GM12878 (cell line): ENCODE data around the gene TMEM132D. TPM values are rescaled to one million over a fixed set of nuclear protein-coding genes. Genes with fewer than 3 reads are reported as not detected.

ENCODE experiments used
- ATAC-seq: fragments of 200-7000 bp; cut with Tn5 transposase; 3 replicates; pipeline ENCODE4 v1.9.1; 2020; ENCODE audit warnings: mild to moderate bottlenecking, moderate library complexity
- BruUV-seq: library from RNA; stranded (reverse); fragments of 400-500 nt; replicated peaks from 2 replicates; lab custom pipeline; 2021; lab: Mats Ljungman, UMichigan
- CTCF ChIA-PET: fragments of 300-600 bp; sonication (Branson Sonifier 250); formaldehyde crosslinking; extraction: SDS; loops from one replicate; lab custom pipeline; 2021; ENCODE audit warnings: inconsistent platforms; lab: Yijun Ruan, JAX
- POLR2A ChIA-PET: fragments of 350-600 bp; formaldehyde crosslinking; extraction: SDS; loops from one replicate; lab custom pipeline; 2021; ENCODE audit warnings: inconsistent platforms; lab: Charles Lee
- RAD21 ChIA-PET: fragments of 300-600 bp; sonication (Branson Sonifier 250); formaldehyde crosslinking; loops from one replicate; lab custom pipeline; 2023; ENCODE audit warnings: antibody characterized with exemption; ENCODE audit not compliant: unreplicated experiment; lab: Charles Lee
- SMC1A ChIA-PET: fragments of 300-600 bp; sonication (Branson Sonifier 250); formaldehyde crosslinking; loops from one replicate; lab custom pipeline; 2023; ENCODE audit not compliant: unreplicated experiment, uncharacterized antibody; lab: Charles Lee
- DNase-seq: peaks from one replicate; pipeline ENCODE4 v3.0.0-alpha.2; 2011; ENCODE audit warnings: low read depth, low spot score
- FAIRE-seq: peaks from 3 replicates; lab custom pipeline; 2011; peaks lifted over from hg19 to GRCh38; lab: Jason Lieb, UNC
- H2AFZ ChIP-seq: 2 replicates; pipeline ENCODE4 v1.6.0; 2011; ENCODE audit warnings: low read depth, low read length, control low read depth; ENCODE audit not compliant: control insufficient read depth
- H3K27ac ChIP-seq: 2 replicates; pipeline ENCODE4 v1.5.1; 2011; ENCODE audit warnings: control low read depth; ENCODE audit not compliant: control insufficient read depth, insufficient read depth
- H3K27me3 ChIP-seq, 2 experiments: replicated peaks in 1 of 2; 2 replicates each; pipeline versions ENCODE4 v1.6.0 to v1.6.1; 2011; ENCODE audit warnings: low read length in 1 of 2; ENCODE audit not compliant: control insufficient read depth in 2 of 2, insufficient read depth in 2 of 2
- H3K36me3 ChIP-seq, 2 experiments: 2 replicates each; pipeline ENCODE4 v1.5.1; 2011; ENCODE audit warnings: low read length in 1 of 2; ENCODE audit not compliant: control insufficient read depth in 2 of 2, insufficient read depth in 2 of 2
- H3K4me1 ChIP-seq: 2 replicates; pipeline ENCODE4 v1.6.1; 2011; ENCODE audit warnings: mild to moderate bottlenecking, low read length, moderate library complexity, mixed read lengths; ENCODE audit not compliant: control insufficient read depth, insufficient read depth
- H3K4me2 ChIP-seq: 2 replicates; pipeline ENCODE4 v1.6.0; 2011; ENCODE audit warnings: control low read depth; ENCODE audit not compliant: control insufficient read depth, insufficient read depth
- H3K4me3 ChIP-seq: fragments of 200-600 bp; sonication (generic); 2 replicates; pipeline ENCODE4 v1.5.1; 2016
- H3K79me2 ChIP-seq: 2 replicates; pipeline ENCODE4 v1.6.0; 2011; ENCODE audit warnings: low read length; ENCODE audit not compliant: control insufficient read depth, insufficient read depth
- H3K9ac ChIP-seq: 2 replicates; pipeline ENCODE4 v1.8.0; 2011; ENCODE audit warnings: low read length, control low read depth, mixed read lengths; ENCODE audit not compliant: control insufficient read depth, insufficient read depth
- H3K9me3 ChIP-seq: replicated peaks from 3 replicates; pipeline ENCODE4 v1.5.1; 2011; ENCODE audit warnings: mild to moderate bottlenecking, low read length; ENCODE audit not compliant: control insufficient read depth, insufficient read depth
- H4K20me1 ChIP-seq: 2 replicates; pipeline ENCODE4 v1.6.0; 2011; ENCODE audit not compliant: control insufficient read depth, insufficient read depth
- ASH2L ChIP-seq: fragments of 300-600, 200-600 bp; sonication (generic); IDR thresholded peaks from 2 replicates; pipeline ENCODE4 v1.6.1; 2017; ENCODE audit warnings: low read depth, mild to moderate bottlenecking, borderline replicate concordance
- CBFB ChIP-seq: IDR thresholded peaks from 2 replicates; pipeline ENCODE4 v1.6.1; 2016; ENCODE audit warnings: antibody characterized with exemption, low read depth
- CBX3 ChIP-seq: fragments of 200-600 bp; sonication (generic); IDR thresholded peaks from 2 replicates; pipeline ENCODE4 v1.6.1; 2016; ENCODE audit warnings: low read depth, borderline replicate concordance
- CEBPB ChIP-seq, 2 experiments: fragments of 150-350 bp in 1 of 2; IDR thresholded peaks; 2 replicates each; pipeline ENCODE4 v1.6.1; 2012 to 2014; ENCODE audit warnings: low read depth in 2 of 2, low read length in 2 of 2, borderline replicate concordance in 1 of 2, inconsistent platforms in 1 of 2
- CTCF ChIP-seq, 3 experiments: IDR thresholded peaks in 2 of 3; conservative IDR thresholded peaks in 1 of 3; 2 replicates each; pipeline ENCODE4 v1.5.1; 2011; ENCODE audit warnings: low read depth in 3 of 3, low read length in 3 of 3, mild to moderate bottlenecking in 3 of 3, control low read depth in 2 of 3, moderate library complexity in 2 of 3, inconsistent platforms in 1 of 3, mixed read lengths in 1 of 3; ENCODE audit not compliant: control insufficient read depth in 2 of 3, insufficient read depth in 1 of 3; ENCODE audit errors: extremely low read depth in 1 of 3
- DPF2 ChIP-seq: fragments of 450-650 bp; IDR thresholded peaks from 2 replicates; pipeline ENCODE4 v1.6.1; 2017; ENCODE audit warnings: mild to moderate bottlenecking
- GABPA ChIP-seq: IDR thresholded peaks from 2 replicates; pipeline ENCODE4 v1.6.1; 2014; ENCODE audit warnings: antibody characterized with exemption, low read depth, mild to moderate bottlenecking, inconsistent platforms
- HDGF ChIP-seq: fragments of 450-650 bp; IDR thresholded peaks from 2 replicates; pipeline ENCODE4 v1.6.1; 2016; ENCODE audit warnings: antibody characterized with exemption
- MLLT1 ChIP-seq: fragments of 450-650 bp; IDR thresholded peaks from 2 replicates; pipeline ENCODE4 v1.6.1; 2016; ENCODE audit warnings: mild to moderate bottlenecking
- MTA3 ChIP-seq: IDR thresholded peaks from 2 replicates; pipeline ENCODE4 v1.6.1; 2012; ENCODE audit warnings: low read length, inconsistent platforms, borderline replicate concordance
- RCOR1 ChIP-seq: conservative IDR thresholded peaks from 2 replicates; pipeline ENCODE4 v1.6.1; 2012; ENCODE audit warnings: low read depth, low read length, improper control_type of control experiment
- RFX5 ChIP-seq: IDR thresholded peaks from 2 replicates; pipeline ENCODE4 v1.6.1; 2011; ENCODE audit warnings: low read depth, low read length, improper control_type of control experiment
- RUNX3 ChIP-seq: IDR thresholded peaks from 2 replicates; pipeline ENCODE4 v1.6.1; 2012; ENCODE audit warnings: low read length, inconsistent platforms
- SREBF1 ChIP-seq: IDR thresholded peaks from 2 replicates; pipeline ENCODE4 v1.6.1; 2012; ENCODE audit warnings: mild to moderate bottlenecking, low read length
- WGBS: methylation state at CpG from one replicate; pipeline ENCODE4 v1.1.6; 2016; ENCODE audit warnings: low lambda C conversion rate; ENCODE audit not compliant: insufficient replicate concordance, insufficient coverage; ENCODE audit errors: missing lambda C conversion rate; 5-methylcytosine and 5-hydroxymethylcytosine counted together
- in situ Hi-C: fragments of 300-500 bp; cut with MboI; formaldehyde crosslinking; loops from 9 replicates; pipeline ENCODE4 v1.14.3; 2018; ENCODE audit warnings: mixed read lengths
- intact Hi-C: fragments of 100-400 bp; cut with micrococcal nuclease; formaldehyde crosslinking; loops from one replicate; pipeline ENCODE4 v1.14.2; 2022; ENCODE audit not compliant: unreplicated experiment
- polyA plus RNA-seq, 11 experiments: library from polyadenylated mRNA; depleted of rRNA in 4 of 11; unstranded in 6 of 11; stranded (reverse) in 5 of 11; fragments of >200 nt; fragmentation: Nextera tagmentation in 4 of 11; fragmentation: Illumina TruSeq in 1 of 11; extraction: Ambion mirVana in 4 of 11; extraction: Trizol in 1 of 11; gene quantifications; 1 replicate in 1 of 11; 2 replicates in 10 of 11; pipeline versions ENCODE4 v1.2.1 to v1.2.3, GENCODE V29; 2011 to 2016; ENCODE audit warnings: inconsistent platforms in 2 of 11, missing spikeins in 2 of 11, low read depth in 1 of 11
- total RNA-seq, 4 experiments: library from RNA; depleted of rRNA in 3 of 4; stranded (reverse); fragments of >200 nt in 3 of 4; fragmentation: Illumina TruSeq in 1 of 4; extraction: Trizol in 1 of 4; gene quantifications; 2 replicates each; pipeline versions ENCODE4 v1.2.1 to v1.2.3, GENCODE V29; 2013 to 2021
- TF ChIP-seq, protein P1 (sequence below): fragments of 150-350 bp; IDR thresholded peaks from 2 replicates; pipeline ENCODE4 v1.6.1; 2016; ENCODE audit warnings: low read depth, low read length

The TMEM132D gene
- total and polyA plus RNA-seq, 10 of the 15 experiments (the other 5 are each of a cell fraction or from before 2014, with no cell fraction given): under 0.01 to 0.12 (median 0.02) TPM; not detected in 3

DNA sequence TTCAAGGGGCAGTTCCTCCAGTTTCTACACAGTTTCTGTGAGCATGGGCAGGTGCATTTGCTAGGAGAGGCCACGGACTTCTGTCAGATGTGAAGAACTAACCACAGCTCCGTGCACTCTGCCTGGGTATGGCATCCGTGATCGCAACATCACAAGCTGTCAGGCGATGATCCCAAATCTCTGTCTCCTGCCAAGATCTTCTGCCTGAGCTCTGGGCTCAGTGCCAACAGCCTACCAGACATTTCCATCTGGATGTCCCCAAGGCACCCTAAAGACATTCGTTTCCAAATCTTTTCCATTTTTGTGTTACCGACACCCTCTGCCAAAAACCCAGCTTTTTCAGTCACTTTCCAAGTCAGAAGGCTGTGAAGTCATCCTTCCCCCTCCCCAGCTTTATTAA lies 758.4 kb downstream of the TMEM132D start:
- FAIRE-seq (no peak), DNase-seq (no peak), ATAC-seq (no peak)
- H3K9me3 ChIP-seq: no peaks in the 10 kb centered on the region
- intact Hi-C loops: no loop called here
- in situ Hi-C loops: no loop called here
- H3K79me2 ChIP-seq: no peaks in the 10 kb centered on the region
- RAD21 ChIA-PET: no interaction called here
- no peak for TF ChIP-seq CBFB
- TF ChIP-seq, protein P1, sequence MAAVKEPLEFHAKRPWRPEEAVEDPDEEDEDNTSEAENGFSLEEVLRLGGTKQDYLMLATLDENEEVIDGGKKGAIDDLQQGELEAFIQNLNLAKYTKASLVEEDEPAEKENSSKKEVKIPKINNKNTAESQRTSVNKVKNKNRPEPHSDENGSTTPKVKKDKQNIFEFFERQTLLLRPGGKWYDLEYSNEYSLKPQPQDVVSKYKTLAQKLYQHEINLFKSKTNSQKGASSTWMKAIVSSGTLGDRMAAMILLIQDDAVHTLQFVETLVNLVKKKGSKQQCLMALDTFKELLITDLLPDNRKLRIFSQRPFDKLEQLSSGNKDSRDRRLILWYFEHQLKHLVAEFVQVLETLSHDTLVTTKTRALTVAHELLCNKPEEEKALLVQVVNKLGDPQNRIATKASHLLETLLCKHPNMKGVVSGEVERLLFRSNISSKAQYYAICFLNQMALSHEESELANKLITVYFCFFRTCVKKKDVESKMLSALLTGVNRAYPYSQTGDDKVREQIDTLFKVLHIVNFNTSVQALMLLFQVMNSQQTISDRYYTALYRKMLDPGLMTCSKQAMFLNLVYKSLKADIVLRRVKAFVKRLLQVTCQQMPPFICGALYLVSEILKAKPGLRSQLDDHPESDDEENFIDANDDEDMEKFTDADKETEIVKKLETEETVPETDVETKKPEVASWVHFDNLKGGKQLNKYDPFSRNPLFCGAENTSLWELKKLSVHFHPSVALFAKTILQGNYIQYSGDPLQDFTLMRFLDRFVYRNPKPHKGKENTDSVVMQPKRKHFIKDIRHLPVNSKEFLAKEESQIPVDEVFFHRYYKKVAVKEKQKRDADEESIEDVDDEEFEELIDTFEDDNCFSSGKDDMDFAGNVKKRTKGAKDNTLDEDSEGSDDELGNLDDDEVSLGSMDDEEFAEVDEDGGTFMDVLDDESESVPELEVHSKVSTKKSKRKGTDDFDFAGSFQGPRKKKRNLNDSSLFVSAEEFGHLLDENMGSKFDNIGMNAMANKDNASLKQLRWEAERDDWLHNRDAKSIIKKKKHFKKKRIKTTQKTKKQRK: no peak
- TF ChIP-seq MLLT1: no peak
- TF ChIP-seq DPF2: no peak
- TF ChIP-seq SREBF1: no peak
- no peak for TF ChIP-seq RUNX3
- TF ChIP-seq ASH2L: no peak
- TF ChIP-seq CTCF (IDR thresholded peaks at IDR 0.05 in 2 of 3, conservative IDR thresholded peaks at IDR 0.05 in 1 of 3; ENCODE audit: control insufficient read depth in 2 of 3, extremely low read depth in 1 of 3, insufficient read depth in 1 of 3, low read depth in 3 of 3, low read length in 3 of 3): no peak
- TF ChIP-seq GABPA: no peak
- no peak for TF ChIP-seq CBX3
- TF ChIP-seq HDGF: no peak
- TF ChIP-seq RFX5: no peak
- TF ChIP-seq CEBPB (IDR thresholded peaks at IDR 0.05; ENCODE audit: borderline replicate concordance in 1 of 2, low read depth in 2 of 2, low read length in 2 of 2): no peak
- TF ChIP-seq MTA3: no peak
- no peak for TF ChIP-seq RCOR1
- no peak overlapping the region for H3K4me2 ChIP-seq
- no peaks in the 10 kb centered on the region for H3K4me1 ChIP-seq
- H4K20me1 ChIP-seq: no peaks in the 10 kb centered on the region
- H3K36me3 ChIP-seq: no peaks in the 10 kb centered on the region
- CTCF ChIA-PET: interaction anchor here (0.6 kb wide), 1 partner anchor 688 kb away, joined by 3 read pairs; no protein-coding TSS in a partner anchor
- 31% methylated on average over 7 of the region's 7 CpGs for WGBS
- SMC1A ChIA-PET: no interaction called here
- no peak overlapping the region for H2AFZ ChIP-seq
- no TSS peak for BruUV-seq
- POLR2A ChIA-PET: no interaction called here
- H3K27me3 ChIP-seq: no peaks in the 10 kb centered on the region
- H3K9ac ChIP-seq: no peak overlapping the region
- H3K4me3 ChIP-seq: no peak overlapping the region
- no peak overlapping the region for H3K27ac ChIP-seq
